Activated T-cell treated with anti-CD3 and anti-CD28 coated beads, Interleukin-2, amount 50 U/mL, for 24 hours (primary cell): ENCODE data around the gene PLAAT4.
A peak's percentile ranks its signal among the peaks of the same experiment; 100 is the strongest.
"Not testable (repeated sequence)": the region's sequence is repeated elsewhere in the genome, so short reads cannot be mapped to it uniquely, and the experiment has no call there.

Source experiments
- DNase-seq: peaks from one replicate; pipeline ENCODE4 v3.0.0-alpha.2; 2020
- H3K27ac Mint-ChIP-seq: 2 replicates; pipeline ENCODE4 v1.8.0; 2020; ENCODE audit warnings: mild to moderate bottlenecking, mixed read lengths
- H3K27me3 Mint-ChIP-seq: 2 replicates; pipeline ENCODE4 v1.8.0; 2020; ENCODE audit warnings: mixed read lengths
- H3K36me3 Mint-ChIP-seq: 2 replicates; pipeline ENCODE4 v1.8.0; 2020; ENCODE audit warnings: low read depth, mixed read lengths
- H3K4me1 Mint-ChIP-seq: 2 replicates; pipeline ENCODE4 v1.8.0; 2020; ENCODE audit warnings: low read depth, mixed read lengths
- H3K4me3 Mint-ChIP-seq: 2 replicates; pipeline ENCODE4 v1.8.0; 2020; ENCODE audit warnings: mild to moderate bottlenecking, moderate library complexity, mixed read lengths
- H3K9me3 Mint-ChIP-seq: 2 replicates; pipeline ENCODE4 v1.8.0; 2020; ENCODE audit warnings: mixed read lengths

Gene PLAAT4

DNA sequence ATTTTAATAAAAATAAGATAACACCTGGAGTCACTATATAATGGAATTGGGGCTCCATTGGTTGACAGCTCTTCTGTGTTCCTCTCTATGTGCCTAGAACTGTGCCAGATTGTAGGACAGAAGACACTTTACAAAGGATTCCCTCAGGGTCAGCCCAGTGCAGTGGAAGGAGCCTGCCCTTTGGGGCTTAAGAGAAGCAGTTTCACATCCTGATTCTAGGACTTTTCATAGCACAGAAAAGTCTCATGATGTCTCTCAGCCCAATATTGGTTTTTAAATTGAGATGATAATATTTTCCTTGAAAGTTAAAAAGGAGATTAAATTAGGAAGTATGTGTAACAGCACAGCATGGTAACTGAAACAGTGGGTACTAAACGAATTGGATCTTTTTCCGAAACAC is 7.1 kb downstream of the PLAAT4 start:
- Mint-ChIP-seq H3K27ac (peak overlapping the region; percentile 30), H3K9me3 (no peaks in the 10 kb centered on the region), H3K4me1 (peaks cover 33% of the 10 kb centered on the region), H3K36me3 (peaks cover 34% of the 10 kb centered on the region), H3K27me3 (no peaks in the 10 kb centered on the region), H3K4me3 (no peak overlapping the region)
- DNase-seq, result no peak

DNA sequence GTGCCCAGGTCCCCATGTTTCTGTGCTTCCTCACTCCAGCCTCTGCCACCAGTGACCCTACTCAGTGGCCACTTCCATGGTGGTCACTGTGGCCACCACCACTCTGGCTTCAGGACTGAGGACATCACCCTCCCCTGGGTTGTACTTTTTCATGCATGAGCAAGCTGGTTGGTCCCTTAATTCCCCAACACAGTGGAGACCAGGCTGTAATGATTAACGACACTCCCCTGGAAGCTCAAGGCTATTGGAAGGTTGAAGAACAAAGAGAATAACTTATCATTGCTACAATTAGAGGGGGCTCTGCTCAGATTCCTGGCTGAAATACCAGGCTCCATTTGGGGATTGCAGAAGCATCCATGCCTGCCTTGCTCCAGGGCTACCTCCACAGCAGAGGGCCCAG is 10.5 kb downstream of the PLAAT4 start:
- no peaks in the 10 kb centered on the region for H3K27me3 Mint-ChIP-seq
- no peaks in the 10 kb centered on the region for H3K9me3 Mint-ChIP-seq
- peaks cover 34% of the 10 kb centered on the region for H3K36me3 Mint-ChIP-seq
- peaks cover 32% of the 10 kb centered on the region for H3K4me1 Mint-ChIP-seq
- DNase-seq, result no peak
- H3K4me3 Mint-ChIP-seq, result no peak overlapping the region
- peak overlapping the region; percentile 31 for H3K27ac Mint-ChIP-seq

DNA sequence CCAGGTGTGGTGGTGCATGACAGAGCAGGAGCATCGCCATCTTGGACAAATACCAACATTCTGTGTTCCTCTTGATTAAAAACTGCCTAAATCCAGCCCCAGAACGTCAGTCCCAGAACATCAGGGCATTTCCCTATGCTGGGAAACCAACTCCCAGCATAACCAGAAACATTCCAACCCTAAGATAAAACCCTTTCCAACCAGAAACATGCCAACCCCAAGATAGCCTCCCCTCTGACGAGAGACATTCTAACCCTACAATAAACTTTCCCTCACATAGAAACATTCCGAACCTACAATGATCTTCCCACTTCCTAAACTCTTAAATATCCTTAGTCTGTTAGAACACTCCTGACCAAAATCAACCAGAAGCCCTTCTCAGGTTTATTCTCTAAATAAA is 11.6 kb downstream of the PLAAT4 start:
- Mint-ChIP-seq H3K27me3 (no peaks in the 10 kb centered on the region), H3K4me1 (peaks cover 33% of the 10 kb centered on the region), H3K9me3 (no peaks in the 10 kb centered on the region), H3K36me3 (peaks cover 34% of the 10 kb centered on the region), H3K27ac (peak overlapping the region; percentile 2), H3K4me3 (no peak overlapping the region)
- no peak for DNase-seq

DNA sequence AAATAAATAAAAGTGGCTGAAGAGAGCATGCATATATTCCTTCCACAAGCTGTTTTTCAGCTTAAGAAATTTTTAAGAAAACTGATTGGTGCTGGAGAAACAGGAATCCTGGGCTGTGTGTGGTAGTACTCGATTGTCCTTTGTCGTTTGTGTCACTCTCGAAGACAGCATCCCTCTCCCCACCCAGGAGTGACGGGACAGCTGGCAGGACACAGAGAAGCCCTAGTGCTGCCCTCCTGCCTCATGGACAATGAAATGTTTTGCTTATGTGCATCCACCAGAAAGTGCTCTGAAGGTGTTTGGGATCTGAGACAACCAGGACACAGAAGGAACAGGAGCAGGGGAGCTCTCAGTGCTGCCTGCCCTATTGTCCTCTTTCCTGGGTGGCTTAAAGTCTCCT is 12.8 kb downstream of the PLAAT4 start:
- peaks cover 26% of the 10 kb centered on the region for H3K36me3 Mint-ChIP-seq
- no peaks in the 10 kb centered on the region for H3K9me3 Mint-ChIP-seq
- no peaks in the 10 kb centered on the region for H3K27me3 Mint-ChIP-seq
- no peak for DNase-seq
- H3K4me1 Mint-ChIP-seq, result peaks cover 40% of the 10 kb centered on the region
- no peak overlapping the region for H3K4me3 Mint-ChIP-seq
- no peak overlapping the region for H3K27ac Mint-ChIP-seq

DNA sequence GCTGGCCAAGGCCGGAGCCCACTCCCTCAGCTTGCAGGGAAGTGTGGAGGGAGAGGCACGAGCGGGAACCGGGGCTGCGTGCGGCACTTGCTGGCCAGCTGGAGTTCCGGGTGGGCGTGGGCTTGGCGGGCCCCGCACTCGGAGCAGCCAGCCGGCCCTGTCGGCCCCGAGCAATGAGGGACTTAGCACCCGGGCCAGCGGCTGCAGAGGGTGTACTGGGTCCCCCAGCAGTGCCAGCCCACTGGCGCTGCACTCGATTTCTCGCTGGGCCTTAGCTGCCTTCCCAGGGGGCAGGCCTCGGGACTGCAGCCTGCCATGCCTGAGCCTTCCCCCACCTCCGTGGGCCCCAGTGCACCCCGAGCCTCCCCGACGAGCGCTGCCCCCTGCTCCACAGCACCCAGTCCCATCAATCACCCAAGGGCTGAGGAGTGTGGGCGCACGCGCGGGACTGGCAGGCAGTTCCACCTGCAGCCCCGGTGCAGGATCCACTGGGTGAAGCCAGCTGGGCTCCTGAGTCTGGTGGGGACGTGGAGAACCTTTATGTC is 13.6 kb downstream of the PLAAT4 start:
- H3K27me3 Mint-ChIP-seq, DNase-seq, H3K9me3 Mint-ChIP-seq, H3K27ac Mint-ChIP-seq, H3K4me3 Mint-ChIP-seq: not testable (repeated sequence)
- Mint-ChIP-seq H3K36me3 (peaks cover 20% of the 10 kb centered on the region), H3K4me1 (peaks cover 45% of the 10 kb centered on the region)

DNA sequence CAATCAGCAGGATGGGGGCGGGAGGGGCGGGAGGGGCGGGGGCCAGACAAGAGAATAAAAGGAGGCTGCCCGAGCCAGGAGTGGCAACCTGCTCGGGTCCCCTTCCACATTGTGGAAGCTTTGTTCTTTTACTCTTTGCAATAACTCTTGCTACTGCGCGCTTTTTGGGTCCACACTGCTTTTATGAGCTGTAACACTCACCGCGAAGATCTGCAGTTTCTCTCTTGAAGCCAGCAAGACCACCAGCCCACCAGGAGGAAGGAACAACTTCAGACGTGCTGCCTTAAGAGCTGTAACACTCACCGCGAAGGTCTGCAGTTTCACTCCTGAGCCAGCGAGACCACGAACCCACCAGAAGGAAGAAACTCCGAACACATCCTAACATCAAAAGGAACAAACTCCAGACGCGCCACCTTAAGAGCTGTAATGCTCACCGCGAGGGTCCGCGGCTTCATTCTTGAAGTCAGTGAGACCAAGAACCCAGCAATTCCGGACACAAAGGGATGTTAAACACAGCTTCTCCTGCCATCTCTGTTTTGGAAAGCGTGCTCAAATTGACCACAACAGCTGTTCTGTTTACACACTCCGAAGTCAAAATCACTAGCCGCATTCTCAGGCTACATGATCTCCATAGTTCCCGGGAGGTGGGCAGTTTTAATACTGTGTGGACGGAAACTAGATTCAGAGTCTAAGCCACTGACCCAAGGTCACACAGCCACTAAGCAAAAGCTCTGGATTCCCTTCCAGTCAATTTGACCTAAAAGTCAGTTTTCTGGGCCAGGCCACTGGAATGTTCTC is 14.7 kb downstream of the PLAAT4 start:
- no peak for DNase-seq
- Mint-ChIP-seq H3K4me1 (peaks cover 48% of the 10 kb centered on the region), H3K9me3 (no peaks in the 10 kb centered on the region), H3K27me3 (no peaks in the 10 kb centered on the region), H3K4me3 (peak overlapping the region; percentile 52), H3K36me3 (peaks cover 13% of the 10 kb centered on the region), H3K27ac (peak overlapping the region; percentile 96)

DNA sequence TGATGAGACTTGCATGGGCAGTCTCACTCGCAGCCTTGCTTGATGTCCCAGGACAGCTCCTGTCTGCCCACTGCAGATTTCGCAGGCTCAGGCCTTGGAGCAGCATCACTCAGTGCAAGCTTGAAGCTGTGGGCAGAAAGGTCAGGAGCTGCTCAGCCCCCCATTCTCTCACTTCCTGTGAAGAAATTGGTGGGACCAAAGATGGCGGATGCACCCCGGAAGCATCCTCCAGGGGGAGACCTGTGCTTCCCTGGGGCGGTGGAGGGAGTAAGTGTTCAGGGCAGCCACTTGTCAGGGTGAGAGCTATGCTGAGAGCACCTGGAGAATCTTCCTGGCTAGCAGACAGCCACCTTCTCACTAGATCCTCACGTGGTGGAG is 15.3 kb downstream of the PLAAT4 start:
- Mint-ChIP-seq H3K9me3 (no peaks in the 10 kb centered on the region), H3K4me1 (peaks cover 49% of the 10 kb centered on the region), H3K4me3 (peak overlapping the region; percentile 52), H3K27me3 (no peaks in the 10 kb centered on the region), H3K36me3 (peaks cover 7% of the 10 kb centered on the region), H3K27ac (peak overlapping the region; percentile 96)
- peak; percentile 57 for DNase-seq

DNA sequence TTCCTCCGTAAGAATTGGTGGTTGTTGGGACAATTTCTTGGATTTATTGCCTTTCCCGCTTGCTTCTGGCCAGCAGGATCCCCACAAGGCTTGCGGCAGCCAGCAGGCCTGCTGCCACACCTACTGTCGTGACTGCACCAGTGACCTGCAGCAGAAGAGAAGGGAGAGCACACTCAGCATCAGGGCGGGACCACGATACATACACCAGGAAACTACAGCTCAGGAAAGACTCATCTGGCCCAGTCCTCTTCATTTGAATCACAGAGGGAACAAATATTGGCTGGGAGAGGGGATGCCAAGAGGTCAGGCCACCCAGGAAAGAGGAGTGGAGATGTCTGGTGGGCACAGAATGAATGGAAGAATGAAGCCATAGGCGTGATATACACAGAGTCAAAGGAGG is 16.3 kb downstream of the PLAAT4 start:
- no peak for DNase-seq
- H3K36me3 Mint-ChIP-seq, result no peaks in the 10 kb centered on the region
- H3K4me3 Mint-ChIP-seq, result no peak overlapping the region
- no peaks in the 10 kb centered on the region for H3K9me3 Mint-ChIP-seq
- peak overlapping the region; percentile 96 for H3K27ac Mint-ChIP-seq
- peaks cover 49% of the 10 kb centered on the region for H3K4me1 Mint-ChIP-seq
- H3K27me3 Mint-ChIP-seq, result no peaks in the 10 kb centered on the region

DNA sequence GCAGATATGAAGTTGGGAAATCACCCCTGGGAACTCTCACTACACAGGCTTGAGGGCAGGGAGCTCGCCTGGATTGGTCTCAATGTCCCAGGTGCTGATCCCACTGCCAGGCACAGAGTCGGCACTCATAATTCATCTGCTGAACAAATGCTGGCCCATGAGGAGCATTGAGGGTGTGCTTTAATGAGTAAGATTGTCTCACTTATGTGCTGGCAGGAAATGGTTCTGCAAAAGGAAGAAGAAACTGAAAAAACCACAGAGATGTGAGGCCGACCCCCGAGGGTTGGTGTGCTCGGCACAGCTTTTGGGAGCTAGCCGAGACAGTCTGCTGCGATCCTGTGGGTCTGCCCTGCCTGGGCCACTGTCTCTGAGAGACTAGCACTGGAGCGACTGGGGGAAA is 17.2 kb downstream of the PLAAT4 start:
- peak; percentile 69 for DNase-seq
- Mint-ChIP-seq H3K36me3 (no peaks in the 10 kb centered on the region), H3K9me3 (no peaks in the 10 kb centered on the region)

DNA sequence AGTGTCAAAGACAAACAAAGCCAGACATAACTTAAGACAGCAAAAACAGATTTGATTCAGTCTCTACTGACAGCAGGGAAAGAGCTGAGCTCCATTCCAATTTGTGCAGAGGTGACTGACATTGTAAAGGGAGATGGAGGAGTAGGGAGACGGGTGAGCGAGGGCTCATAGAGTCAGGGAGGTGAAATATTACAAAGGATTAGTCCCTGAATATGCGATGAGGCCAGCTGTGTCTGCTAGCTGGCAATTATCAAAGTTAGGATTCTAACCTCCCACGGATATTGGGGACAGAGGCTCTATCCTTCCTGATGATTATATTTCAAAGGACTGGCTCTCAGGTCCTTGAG is 18.2 kb downstream of the PLAAT4 start:
- Mint-ChIP-seq H3K4me3 (no peak overlapping the region), H3K27me3 (no peaks in the 10 kb centered on the region), H3K9me3 (no peaks in the 10 kb centered on the region), H3K36me3 (no peaks in the 10 kb centered on the region), H3K4me1 (peaks cover 50% of the 10 kb centered on the region), H3K27ac (peak overlapping the region; percentile 19)
- no peak for DNase-seq

More for the DNA sequence above, 17.2 kb downstream of the PLAAT4 start:
- Mint-ChIP-seq H3K27ac (peak overlapping the region; percentile 96), H3K4me1 (peaks cover 49% of the 10 kb centered on the region), H3K4me3 (peak overlapping the region; percentile 68), H3K27me3 (no peaks in the 10 kb centered on the region)

DNA sequence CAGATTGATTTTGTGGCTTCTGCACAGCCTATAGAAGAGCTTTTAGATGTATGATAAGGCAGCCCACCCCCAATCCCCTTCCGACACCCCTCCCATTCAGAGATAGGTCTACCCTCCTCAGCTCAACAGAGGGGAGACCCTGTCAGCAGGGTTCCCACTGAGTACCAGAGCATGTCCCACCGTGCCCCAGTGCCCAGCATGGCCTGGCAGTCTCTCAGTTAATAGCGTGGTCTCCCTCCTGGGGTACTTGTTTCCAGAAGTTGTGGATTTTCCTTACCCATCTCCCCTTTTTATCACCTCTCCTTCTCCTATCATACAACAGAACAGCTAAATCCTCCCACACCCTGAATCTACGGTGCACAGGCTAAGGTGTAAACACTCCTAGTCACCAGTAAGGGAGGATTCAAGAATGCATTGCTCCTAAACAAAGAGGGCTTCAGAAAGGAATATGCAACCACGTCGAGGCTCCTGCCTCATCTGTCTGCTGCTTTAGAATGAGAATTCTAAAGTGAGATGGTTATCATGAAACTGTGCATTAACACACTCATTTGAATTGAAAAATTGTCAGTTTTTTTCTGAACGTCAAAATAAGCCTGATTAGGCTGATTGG is 19.9 kb downstream of the PLAAT4 start:
- Mint-ChIP-seq H3K36me3 (no peaks in the 10 kb centered on the region), H3K27ac (no peak overlapping the region), H3K4me1 (peaks cover 54% of the 10 kb centered on the region), H3K27me3 (no peaks in the 10 kb centered on the region), H3K4me3 (no peak overlapping the region), H3K9me3 (no peaks in the 10 kb centered on the region)
- no peak for DNase-seq

DNA sequence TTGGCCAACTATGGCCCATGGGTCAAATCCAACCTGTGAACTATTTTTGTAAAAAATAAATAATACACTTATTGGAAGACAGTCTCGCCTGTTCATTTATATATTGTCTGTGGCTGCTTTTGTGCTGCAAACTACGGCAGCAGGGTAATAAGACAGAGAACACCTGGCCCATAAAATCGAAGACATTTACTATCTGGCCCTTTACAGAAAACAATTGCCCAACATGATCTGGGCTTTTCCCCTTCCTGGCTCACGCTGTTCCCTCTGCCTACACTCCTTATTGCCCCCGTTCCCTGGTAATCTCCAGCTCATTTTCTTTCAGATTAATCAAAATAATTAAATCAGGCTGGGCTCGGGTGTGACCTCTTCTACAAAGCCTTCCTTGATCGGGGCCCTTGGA is 21.0 kb downstream of the PLAAT4 start:
- H3K9me3 Mint-ChIP-seq, result no peaks in the 10 kb centered on the region

DNA sequence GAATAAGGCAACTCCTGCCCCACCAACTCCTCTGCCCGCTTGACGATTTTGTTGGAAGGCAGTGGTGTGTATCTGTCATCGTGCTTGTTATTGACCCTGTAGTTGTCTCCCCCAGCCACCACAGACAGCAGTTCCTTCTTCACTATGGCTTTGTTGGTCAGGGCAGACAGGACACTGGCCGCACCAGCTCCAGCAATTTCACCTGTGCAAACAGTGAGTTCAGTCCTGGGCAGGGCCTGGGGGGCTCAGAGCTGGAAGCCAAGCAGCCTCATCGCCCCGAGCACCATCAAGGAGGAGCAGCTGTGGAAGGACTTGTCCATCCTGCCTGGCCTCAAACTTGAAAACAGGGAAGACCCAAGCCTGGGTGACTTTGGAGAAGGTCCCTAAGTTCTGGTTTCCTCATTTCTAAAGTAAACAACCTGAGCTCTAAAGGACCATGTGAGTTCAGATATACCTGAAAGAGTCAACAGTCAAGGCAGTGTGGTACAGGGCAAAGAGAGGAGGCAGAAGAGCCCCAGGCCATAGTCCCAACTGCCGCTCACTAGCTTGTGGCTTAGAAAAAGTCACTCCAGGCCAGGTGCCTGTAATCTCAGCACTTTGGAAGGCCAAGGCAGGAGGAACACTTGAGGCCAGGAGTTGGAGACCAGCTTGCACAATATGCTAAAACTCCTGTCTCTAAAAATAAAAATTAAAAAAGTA is 22.0 kb downstream of the PLAAT4 start:
- Mint-ChIP-seq H3K9me3 (no peaks in the 10 kb centered on the region), H3K27ac (no peak overlapping the region)

More for the DNA sequence above, 21.0 kb downstream of the PLAAT4 start:
- Mint-ChIP-seq H3K4me1 (peaks cover 51% of the 10 kb centered on the region), H3K27ac (no peak overlapping the region), H3K4me3 (no peak overlapping the region), H3K36me3 (no peaks in the 10 kb centered on the region), H3K27me3 (no peaks in the 10 kb centered on the region)
- DNase-seq, result no peak

DNA sequence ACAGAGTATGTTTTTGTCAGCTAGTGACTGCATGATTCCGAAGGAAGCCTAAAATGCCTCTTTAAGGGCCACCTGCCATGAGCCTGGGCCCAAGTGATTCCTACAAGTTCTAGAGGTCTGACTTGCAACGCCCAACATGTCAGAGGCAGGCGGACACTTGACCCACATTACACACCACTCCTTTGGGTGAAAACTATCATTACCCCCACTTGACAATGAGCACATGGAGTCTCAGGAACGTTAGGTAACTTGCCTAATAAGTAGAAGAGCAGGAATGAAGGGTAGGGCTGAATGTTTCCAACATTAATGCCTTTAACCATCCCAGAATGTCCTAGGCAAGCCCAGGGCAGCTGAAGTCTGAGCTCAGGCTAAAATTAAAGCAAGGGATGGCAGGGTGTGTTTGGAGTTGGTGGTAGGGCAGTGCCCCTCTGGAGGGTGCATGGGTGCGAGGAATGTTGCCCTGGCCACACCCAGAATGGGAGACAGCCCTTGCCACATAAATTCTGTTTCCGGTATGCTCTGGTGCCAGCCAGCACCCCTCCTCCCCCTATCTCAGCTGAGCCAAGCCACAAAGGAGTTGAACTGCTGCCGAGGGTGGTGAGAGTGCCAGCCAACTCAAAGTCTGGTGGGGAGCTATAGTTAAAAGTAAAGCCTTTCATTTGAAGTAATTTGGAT is 24.0 kb downstream of the PLAAT4 start:
- no peak for DNase-seq
- H3K27me3 Mint-ChIP-seq, result no peaks in the 10 kb centered on the region
- H3K9me3 Mint-ChIP-seq, result no peaks in the 10 kb centered on the region
- H3K4me3 Mint-ChIP-seq, result no peak overlapping the region
- peaks cover 48% of the 10 kb centered on the region for H3K4me1 Mint-ChIP-seq
- no peaks in the 10 kb centered on the region for H3K36me3 Mint-ChIP-seq
- peak overlapping the region; percentile 23 for H3K27ac Mint-ChIP-seq

More for the DNA sequence above, 22.0 kb downstream of the PLAAT4 start:
- Mint-ChIP-seq H3K36me3 (no peaks in the 10 kb centered on the region), H3K4me1 (peaks cover 45% of the 10 kb centered on the region), H3K27me3 (no peaks in the 10 kb centered on the region), H3K4me3 (no peak overlapping the region)
- no peak for DNase-seq
